ENCODE results near the gene CD72.
A peak's percentile ranks its signal among the peaks of the same experiment; 100 is the strongest.

CD72 gene

DNA sequence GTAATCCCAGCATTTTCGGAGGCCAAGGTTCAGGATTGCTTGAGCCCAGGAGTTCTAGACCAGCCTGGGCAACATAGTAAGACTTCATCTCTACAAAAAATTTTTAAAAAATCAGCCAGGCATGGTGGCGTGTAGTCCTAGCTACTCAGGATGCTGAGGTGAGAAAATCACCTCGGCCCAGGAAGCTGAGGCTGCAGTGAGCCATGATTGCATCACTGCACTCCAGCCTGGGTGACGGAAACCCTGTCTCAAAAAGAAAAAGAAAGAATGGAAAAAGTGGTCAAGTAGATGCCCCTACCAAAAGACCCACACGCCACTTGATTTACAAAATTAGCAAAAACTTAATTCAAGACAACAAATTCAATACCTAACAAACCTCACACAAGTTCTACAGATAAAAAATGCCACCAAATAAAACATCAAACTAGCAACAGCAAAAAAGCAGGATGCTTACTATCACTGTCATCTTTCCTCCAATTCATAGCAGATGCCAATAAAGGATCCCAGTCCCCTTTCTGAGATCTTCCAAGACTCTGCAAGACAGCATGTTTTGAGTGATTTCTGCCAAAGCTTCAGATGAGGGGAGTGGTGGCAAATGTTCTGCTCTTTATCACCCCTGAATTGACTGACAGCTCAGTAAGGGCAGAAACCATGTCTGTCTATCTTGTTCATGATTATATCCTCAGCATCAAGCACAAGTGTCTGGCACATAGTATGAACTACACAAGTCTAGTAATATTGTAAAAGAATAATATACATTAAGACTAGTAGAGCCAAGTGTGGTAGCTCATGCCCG is 47.3 kb downstream of the CD72 start:
- Histone ChIP-seq H3K4me3 (ENCODE audit: low read length) (no peak overlapping the region), H3K9me2 (replicated peaks; ENCODE audit: insufficient read depth, low read length) (no peaks in the 10 kb centered on the region), H3K9ac (ENCODE audit: low read length) (no peak overlapping the region), H3K27me3 (replicated peaks; ENCODE audit: insufficient read depth, low read length) (no peaks in the 10 kb centered on the region), H4K20me1 (ENCODE audit: insufficient read depth, low read length) (no peaks in the 10 kb centered on the region), H3K9me3 (replicated peaks; ENCODE audit: insufficient read depth, low read length) (no peaks in the 10 kb centered on the region), H3K4me2 (ENCODE audit: low read depth, low read length) (peak overlapping the region; percentile 60; the same call in 1 of the 2 replicates), H2AFZ (ENCODE audit: low read length) (no peak overlapping the region), H3K36me3 (replicated peaks; ENCODE audit: insufficient read depth, low read length) (no peaks in the 10 kb centered on the region), H3K4me1 (ENCODE audit: low read length) (peaks cover 34% of the 10 kb centered on the region), H3K79me2 (ENCODE audit: low read length) (no peaks in the 10 kb centered on the region), H3F3A (ENCODE audit: insufficient read depth, low read length) (peaks cover 37% of the 10 kb centered on the region), H3K27ac (ENCODE audit: low read length) (peak overlapping the region; percentile 89; the same call in 1 of the 2 replicates)
- TF ChIP-seq, protein P1, sequence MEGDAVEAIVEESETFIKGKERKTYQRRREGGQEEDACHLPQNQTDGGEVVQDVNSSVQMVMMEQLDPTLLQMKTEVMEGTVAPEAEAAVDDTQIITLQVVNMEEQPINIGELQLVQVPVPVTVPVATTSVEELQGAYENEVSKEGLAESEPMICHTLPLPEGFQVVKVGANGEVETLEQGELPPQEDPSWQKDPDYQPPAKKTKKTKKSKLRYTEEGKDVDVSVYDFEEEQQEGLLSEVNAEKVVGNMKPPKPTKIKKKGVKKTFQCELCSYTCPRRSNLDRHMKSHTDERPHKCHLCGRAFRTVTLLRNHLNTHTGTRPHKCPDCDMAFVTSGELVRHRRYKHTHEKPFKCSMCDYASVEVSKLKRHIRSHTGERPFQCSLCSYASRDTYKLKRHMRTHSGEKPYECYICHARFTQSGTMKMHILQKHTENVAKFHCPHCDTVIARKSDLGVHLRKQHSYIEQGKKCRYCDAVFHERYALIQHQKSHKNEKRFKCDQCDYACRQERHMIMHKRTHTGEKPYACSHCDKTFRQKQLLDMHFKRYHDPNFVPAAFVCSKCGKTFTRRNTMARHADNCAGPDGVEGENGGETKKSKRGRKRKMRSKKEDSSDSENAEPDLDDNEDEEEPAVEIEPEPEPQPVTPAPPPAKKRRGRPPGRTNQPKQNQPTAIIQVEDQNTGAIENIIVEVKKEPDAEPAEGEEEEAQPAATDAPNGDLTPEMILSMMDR (IDR thresholded peaks at IDR 0.05; ENCODE audit: low read length) = no peak
- TF ChIP-seq EZH2 (optimal IDR thresholded peaks at IDR 0.05; ENCODE audit: low read depth, low read length) (no peak), EZH2phosphoT487 (IDR thresholded peaks at IDR 0.05; ENCODE audit: low read length) (no peak)
- DNase-seq = no peak

DNA sequence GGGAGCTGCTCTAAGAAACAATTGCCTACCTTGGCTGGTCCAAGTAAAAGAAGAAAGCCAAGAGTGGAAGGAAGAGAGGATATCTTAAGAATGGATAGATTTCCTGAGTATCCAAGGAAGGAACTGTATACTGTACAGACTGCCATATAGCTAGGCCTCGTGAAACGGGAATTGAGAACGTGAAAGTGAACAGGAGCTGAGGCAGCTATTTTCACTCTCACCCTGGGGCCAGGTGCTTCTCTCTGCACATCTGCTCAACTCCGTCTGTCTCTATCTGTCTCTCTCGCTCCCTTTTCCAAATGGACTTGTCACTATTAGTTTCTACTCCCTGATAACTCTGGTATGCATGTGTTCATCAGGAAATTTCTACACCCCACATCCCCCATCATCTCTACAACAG is 49.0 kb downstream of the CD72 start:
- Histone ChIP-seq H3K9me3 (replicated peaks; ENCODE audit: insufficient read depth, low read length) (no peaks in the 10 kb centered on the region), H3K9me2 (replicated peaks; ENCODE audit: insufficient read depth, low read length) (no peaks in the 10 kb centered on the region), H3K27me3 (replicated peaks; ENCODE audit: insufficient read depth, low read length) (no peaks in the 10 kb centered on the region), H3K79me2 (ENCODE audit: low read length) (no peaks in the 10 kb centered on the region), H2AFZ (ENCODE audit: low read length) (peak overlapping the region; percentile 29; the same call in 1 of the 2 replicates), H4K20me1 (ENCODE audit: insufficient read depth, low read length) (no peaks in the 10 kb centered on the region), H3K4me2 (ENCODE audit: low read depth, low read length) (peak overlapping the region; percentile 60), H3K27ac (ENCODE audit: low read length) (peak overlapping the region; percentile 89), H3K4me3 (ENCODE audit: low read length) (peak overlapping the region; percentile 29), H3K9ac (ENCODE audit: low read length) (peak overlapping the region; percentile 37), H3K4me1 (ENCODE audit: low read length) (peaks cover 35% of the 10 kb centered on the region), H3F3A (ENCODE audit: insufficient read depth, low read length) (peaks cover 38% of the 10 kb centered on the region), H3K36me3 (replicated peaks; ENCODE audit: insufficient read depth, low read length) (no peaks in the 10 kb centered on the region)
- peak; percentile 84 for DNase-seq
- TF ChIP-seq EZH2phosphoT487 (IDR thresholded peaks at IDR 0.05; ENCODE audit: low read length) (no peak), EZH2 (optimal IDR thresholded peaks at IDR 0.05; ENCODE audit: low read depth, low read length) (no peak)
- TF ChIP-seq, protein P1 (IDR thresholded peaks at IDR 0.05; ENCODE audit: low read length) = no peak

DNA sequence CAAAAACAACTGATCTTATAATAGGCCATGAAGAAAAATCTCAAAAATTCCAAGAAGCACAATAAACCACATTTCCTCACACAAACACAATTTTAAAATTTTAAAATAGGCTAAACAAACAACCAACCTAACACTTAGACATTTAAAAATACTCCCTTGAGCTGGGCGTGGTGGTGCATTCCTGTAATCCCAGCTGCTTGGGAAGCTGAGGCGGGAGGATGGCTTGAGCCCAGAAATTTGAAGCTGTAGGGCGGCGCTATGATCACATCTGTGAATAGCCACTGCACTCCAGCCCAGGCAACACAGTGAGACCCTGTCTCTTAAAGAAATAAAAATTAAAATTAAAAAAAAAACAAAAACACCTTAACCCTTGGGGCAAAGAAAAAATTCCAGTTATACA is 50.0 kb downstream of the CD72 start:
- Histone ChIP-seq H3K9me2 (replicated peaks; ENCODE audit: insufficient read depth, low read length) (no peaks in the 10 kb centered on the region), H3K4me2 (ENCODE audit: low read depth, low read length) (no peak overlapping the region), H3K27ac (ENCODE audit: low read length) (no peak overlapping the region), H3K36me3 (replicated peaks; ENCODE audit: insufficient read depth, low read length) (no peaks in the 10 kb centered on the region), H3K9me3 (replicated peaks; ENCODE audit: insufficient read depth, low read length) (no peaks in the 10 kb centered on the region), H3K4me3 (ENCODE audit: low read length) (no peak overlapping the region), H3K9ac (ENCODE audit: low read length) (no peak overlapping the region), H3K27me3 (replicated peaks; ENCODE audit: insufficient read depth, low read length) (no peaks in the 10 kb centered on the region), H3F3A (ENCODE audit: insufficient read depth, low read length) (peaks cover 38% of the 10 kb centered on the region), H3K4me1 (ENCODE audit: low read length) (peaks cover 35% of the 10 kb centered on the region), H2AFZ (ENCODE audit: low read length) (no peak overlapping the region), H4K20me1 (ENCODE audit: insufficient read depth, low read length) (no peaks in the 10 kb centered on the region), H3K79me2 (ENCODE audit: low read length) (no peaks in the 10 kb centered on the region)
- no peak for TF ChIP-seq EZH2 (optimal IDR thresholded peaks at IDR 0.05; ENCODE audit: low read depth, low read length)
- no peak for DNase-seq

DNA sequence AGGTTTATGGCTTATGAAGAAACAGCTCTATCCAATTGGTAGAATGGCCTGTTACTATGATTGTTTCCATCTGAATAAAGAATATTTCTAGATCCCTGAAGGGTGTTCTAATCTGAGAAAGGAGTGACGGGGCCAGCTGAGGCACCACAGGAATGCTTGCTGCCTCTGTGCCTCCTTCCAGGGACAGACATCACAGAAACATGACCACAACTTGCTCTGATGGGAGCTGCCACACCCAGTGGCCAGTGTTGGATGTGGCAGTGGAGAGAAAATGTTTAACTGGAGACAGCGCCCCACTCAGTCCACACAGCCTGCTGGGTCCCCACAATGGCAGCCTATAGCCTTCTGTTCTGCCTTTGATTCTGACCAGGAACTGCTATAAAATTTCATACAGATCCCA is 51.8 kb downstream of the CD72 start:
- Histone ChIP-seq H3K4me1 (ENCODE audit: low read length) (peaks cover 35% of the 10 kb centered on the region), H3K27ac (ENCODE audit: low read length) (peak overlapping the region; percentile 57), H3K36me3 (replicated peaks; ENCODE audit: insufficient read depth, low read length) (no peaks in the 10 kb centered on the region), H3F3A (ENCODE audit: insufficient read depth, low read length) (peaks cover 38% of the 10 kb centered on the region), H3K4me2 (ENCODE audit: low read depth, low read length) (peak overlapping the region; percentile 29), H3K4me3 (ENCODE audit: low read length) (no peak overlapping the region), H3K9me2 (replicated peaks; ENCODE audit: insufficient read depth, low read length) (no peaks in the 10 kb centered on the region), H3K79me2 (ENCODE audit: low read length) (no peaks in the 10 kb centered on the region), H3K9me3 (replicated peaks; ENCODE audit: insufficient read depth, low read length) (no peaks in the 10 kb centered on the region), H2AFZ (ENCODE audit: low read length) (no peak overlapping the region), H4K20me1 (ENCODE audit: insufficient read depth, low read length) (no peaks in the 10 kb centered on the region), H3K9ac (ENCODE audit: low read length) (no peak overlapping the region), H3K27me3 (replicated peaks; ENCODE audit: insufficient read depth, low read length) (no peaks in the 10 kb centered on the region)
- TF ChIP-seq, protein P1 (IDR thresholded peaks at IDR 0.05; ENCODE audit: low read length) = peak; percentile 18; the same call in 1 of the 2 replicates
- TF ChIP-seq EZH2phosphoT487 (IDR thresholded peaks at IDR 0.05; ENCODE audit: low read length) = no peak
- DNase-seq = no peak
